Neural crest cell (in vitro differentiated cells): Measurements from ENCODE around the gene SYK. TPM values are rescaled to one million over a fixed set of nuclear protein-coding genes. Genes with fewer than 3 reads are reported as not detected.

Source experiments
- DNase-seq: peaks from one replicate; pipeline ENCODE4 v3.0.0; 2021; ENCODE audit warnings: low read depth, mixed read lengths, low spot score
- H3K27ac Mint-ChIP-seq: one replicate; pipeline ENCODE4 v1.8.0; 2021; ENCODE audit warnings: mild to moderate bottlenecking, mixed read lengths; ENCODE audit not compliant: unreplicated experiment
- H3K27me3 Mint-ChIP-seq: 2 replicates; pipeline ENCODE4 v1.8.0; 2021; ENCODE audit warnings: low read depth, mild to moderate bottlenecking, mixed read lengths
- H3K36me3 Mint-ChIP-seq: 2 replicates; pipeline ENCODE4 v1.8.0; 2021; ENCODE audit warnings: low read depth, mild to moderate bottlenecking, mixed read lengths
- H3K4me1 Mint-ChIP-seq: 2 replicates; pipeline ENCODE4 v1.8.0; 2021; ENCODE audit warnings: mixed read lengths
- H3K4me3 Mint-ChIP-seq: one replicate; pipeline ENCODE4 v1.8.0; 2021; ENCODE audit warnings: mild to moderate bottlenecking, mixed read lengths
- H3K9me3 Mint-ChIP-seq: 2 replicates; pipeline ENCODE4 v1.8.0; 2021; ENCODE audit warnings: mixed read lengths
- total RNA-seq: library from RNA; stranded (reverse); gene quantifications from 2 replicates; pipeline ENCODE4 v1.2.1, GENCODE V29; 2021
- TF ChIP-seq, protein P1 (sequence below): fragments of 200-600 bp; sonication (generic); conservative IDR thresholded peaks from 2 replicates; pipeline ENCODE4 v1.5.0; 2021; ENCODE audit warnings: antibody characterized with exemption, mild to moderate bottlenecking

Gene SYK
- total RNA-seq, 1 donor from 2014 or later: 0.98 TPM

GRCh38 chr9:90803860-90804593, 2.4 kb downstream of the SYK start:
- TF ChIP-seq, protein P1, sequence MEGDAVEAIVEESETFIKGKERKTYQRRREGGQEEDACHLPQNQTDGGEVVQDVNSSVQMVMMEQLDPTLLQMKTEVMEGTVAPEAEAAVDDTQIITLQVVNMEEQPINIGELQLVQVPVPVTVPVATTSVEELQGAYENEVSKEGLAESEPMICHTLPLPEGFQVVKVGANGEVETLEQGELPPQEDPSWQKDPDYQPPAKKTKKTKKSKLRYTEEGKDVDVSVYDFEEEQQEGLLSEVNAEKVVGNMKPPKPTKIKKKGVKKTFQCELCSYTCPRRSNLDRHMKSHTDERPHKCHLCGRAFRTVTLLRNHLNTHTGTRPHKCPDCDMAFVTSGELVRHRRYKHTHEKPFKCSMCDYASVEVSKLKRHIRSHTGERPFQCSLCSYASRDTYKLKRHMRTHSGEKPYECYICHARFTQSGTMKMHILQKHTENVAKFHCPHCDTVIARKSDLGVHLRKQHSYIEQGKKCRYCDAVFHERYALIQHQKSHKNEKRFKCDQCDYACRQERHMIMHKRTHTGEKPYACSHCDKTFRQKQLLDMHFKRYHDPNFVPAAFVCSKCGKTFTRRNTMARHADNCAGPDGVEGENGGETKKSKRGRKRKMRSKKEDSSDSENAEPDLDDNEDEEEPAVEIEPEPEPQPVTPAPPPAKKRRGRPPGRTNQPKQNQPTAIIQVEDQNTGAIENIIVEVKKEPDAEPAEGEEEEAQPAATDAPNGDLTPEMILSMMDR: no peak
- Mint-ChIP-seq H3K4me1 (peaks cover 4% of the 10 kb centered on the region), H3K36me3 (no peaks in the 10 kb centered on the region), H3K9me3 (no peaks in the 10 kb centered on the region), H3K4me3 (no peak overlapping the region), H3K27ac (no peak overlapping the region), H3K27me3 (peaks cover 75% of the 10 kb centered on the region)
- no peak for DNase-seq

DNA sequence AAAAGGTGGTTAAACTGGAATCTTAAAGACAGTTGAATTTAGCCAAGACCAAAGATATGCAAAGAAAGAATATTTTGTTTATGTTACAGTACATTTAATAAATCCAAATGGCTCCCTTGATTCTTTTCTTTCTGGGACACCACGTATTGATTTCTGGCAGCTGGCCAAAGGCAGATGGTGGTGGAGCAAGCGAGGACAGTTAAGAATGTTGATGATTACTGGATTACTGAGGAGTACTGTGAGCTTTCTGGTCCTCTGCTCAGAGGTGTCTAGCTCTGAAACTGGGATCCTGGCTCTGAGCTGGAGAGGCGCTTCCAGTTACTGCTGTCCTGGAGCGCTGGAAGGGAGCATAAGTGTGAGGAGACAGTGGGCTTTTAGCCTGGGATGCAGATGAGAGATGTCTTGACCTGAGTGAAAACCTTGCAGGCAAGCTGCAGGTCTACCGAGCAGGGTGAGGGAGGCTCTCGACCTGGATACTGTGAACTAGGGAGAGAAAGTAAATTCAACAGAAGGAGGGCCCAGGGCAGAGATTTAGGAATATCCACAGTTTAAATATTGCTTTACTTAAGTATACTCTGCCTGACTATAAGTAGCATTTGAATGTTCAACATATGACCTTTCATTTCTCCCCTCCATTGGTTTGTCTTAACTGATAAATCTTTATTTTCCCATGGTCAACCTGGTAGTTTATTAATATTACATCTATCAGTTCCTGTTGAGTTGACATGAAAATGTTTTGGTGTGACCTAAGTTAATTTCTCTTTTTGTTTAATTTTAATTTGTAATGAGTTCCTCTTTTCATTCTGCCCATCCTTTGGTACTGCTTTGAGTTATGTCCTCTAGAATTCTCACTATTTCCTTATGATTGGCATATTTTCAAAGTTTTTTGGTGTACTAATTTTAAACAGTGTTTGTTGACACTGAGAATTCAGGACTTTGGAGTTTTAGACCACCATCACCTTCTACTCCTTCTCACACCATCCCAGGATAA, 3.7 kb downstream of the SYK start:
- TF ChIP-seq, protein P1: no peak
- Mint-ChIP-seq H3K4me3 (no peak overlapping the region), H3K27me3 (peaks cover 68% of the 10 kb centered on the region), H3K36me3 (no peaks in the 10 kb centered on the region), H3K9me3 (no peaks in the 10 kb centered on the region), H3K27ac (no peak overlapping the region), H3K4me1 (peaks cover 4% of the 10 kb centered on the region)
- no peak for DNase-seq

GRCh38 chr9:90807006-90807405, 5.4 kb downstream of the SYK start:
- DNase-seq: no peak
- H3K27me3 Mint-ChIP-seq: peaks cover 51% of the 10 kb centered on the region
- H3K27ac Mint-ChIP-seq: no peak overlapping the region
- peaks cover 3% of the 10 kb centered on the region for H3K4me1 Mint-ChIP-seq
- no peaks in the 10 kb centered on the region for H3K9me3 Mint-ChIP-seq
- no peaks in the 10 kb centered on the region for H3K36me3 Mint-ChIP-seq
- TF ChIP-seq, protein P1: no peak
- H3K4me3 Mint-ChIP-seq: no peak overlapping the region

GRCh38 chr9:90808398-90808797, 6.8 kb downstream of the SYK start:
- H3K27me3 Mint-ChIP-seq: peaks cover 37% of the 10 kb centered on the region
- no peak overlapping the region for H3K4me3 Mint-ChIP-seq

More at GRCh38 chr9:90808398-90808797, 6.8 kb downstream of the SYK start:
- TF ChIP-seq, protein P1: no peak
- H3K27ac Mint-ChIP-seq: no peak overlapping the region
- H3K9me3 Mint-ChIP-seq: no peaks in the 10 kb centered on the region
- no peaks in the 10 kb centered on the region for H3K36me3 Mint-ChIP-seq
- DNase-seq: no peak
- H3K4me1 Mint-ChIP-seq: peaks cover 1% of the 10 kb centered on the region
